Body of pancreas (tissue), 4 donors: ENCODE data around the gene ARHGEF11.

ENCODE experiments used
- CTCF ChIP-seq, 7 experiments: fragments of 450-650 bp in 4 of 7; fragments of 200-600 bp in 3 of 7; sonication (generic) in 3 of 7; IDR thresholded peaks; one replicate each; pipeline ENCODE4 v1.5.1; 2016 to 2019; ENCODE audit warnings: antibody characterized with exemption in 7 of 7
- POLR2A ChIP-seq, 3 donors: fragments of 450-650 bp; IDR thresholded peaks; one replicate each; pipeline ENCODE4 v1.6.1; 2016; ENCODE audit warnings: antibody characterized with exemption in 3 of 3, mild to moderate bottlenecking in 2 of 3

GRCh38 chr1:156905176-156905575, 140.4 kb downstream of the ARHGEF11 start:
- TF ChIP-seq CTCF (IDR thresholded peaks at IDR 0.05) (no peak), POLR2A (IDR thresholded peaks at IDR 0.05) (no peak)
